Adrenal gland (tissue), 12 donors: Measurements from ENCODE around the gene LY9. TPM values are rescaled to one million over a fixed set of nuclear protein-coding genes. Genes with fewer than 3 reads are reported as not detected.
"Not testable (repeated sequence)": the region's sequence is repeated elsewhere in the genome, so short reads cannot be mapped to it uniquely, and the experiment has no call there.

Experiments used
- DNase-seq, 7 donors: peaks; one replicate each; pipeline ENCODE4 v3.0.0-alpha.2; 2019 to 2020
- H3K27ac ChIP-seq, 5 donors: fragments of 200-600 bp; sonication (generic) in 4 of 5; 1 replicate in 3 of 5; 2 replicates in 2 of 5; pipeline versions ENCODE4 v1.5.1 to v1.8.0; 2016 to 2020; ENCODE audit warnings: mild to moderate bottlenecking in 1 of 5
- H3K27me3 ChIP-seq: fragments of 200-600 bp; 2 replicates; pipeline ENCODE4 v1.8.0; 2021
- H3K36me3 ChIP-seq, 2 donors: fragments of 200-600 bp; replicated peaks in 1 of 2; 1 replicate in 1 of 2; 2 replicates in 1 of 2; pipeline versions ENCODE4 v1.5.1 to v1.8.0; 2018 to 2022
- H3K4me1 ChIP-seq, 2 donors: fragments of 200-600 bp; replicated peaks in 1 of 2; 1 replicate in 1 of 2; 2 replicates in 1 of 2; pipeline versions ENCODE4 v1.5.1 to v1.8.0; 2018 to 2021
- H3K4me3 ChIP-seq, 4 donors: fragments of 200-600 bp; sonication (generic) in 3 of 4; one replicate each; pipeline ENCODE4 v1.5.1; 2016 to 2018
- H3K9me3 ChIP-seq, 3 donors: fragments of 200-600 bp; sonication (generic) in 1 of 3; replicated peaks in 1 of 3; 1 replicate in 2 of 3; 2 replicates in 1 of 3; pipeline versions ENCODE4 v1.5.1 to v1.8.0; 2016 to 2021
- CTCF ChIP-seq, 6 experiments: fragments of 450-650 bp in 4 of 6; fragments of 200-600 bp in 2 of 6; sonication (generic) in 1 of 6; IDR thresholded peaks; 1 replicate in 5 of 6; 2 replicates in 1 of 6; pipeline versions ENCODE4 v1.5.1 to v1.8.0; 2016 to 2021; ENCODE audit warnings: antibody characterized with exemption in 6 of 6, mild to moderate bottlenecking in 2 of 6, moderate library complexity in 1 of 6
- POLR2A ChIP-seq, 2 donors: fragments of 450-650 bp; IDR thresholded peaks; one replicate each; pipeline ENCODE4 v1.6.1; 2017; ENCODE audit warnings: antibody characterized with exemption in 2 of 2, mild to moderate bottlenecking in 2 of 2, moderate library complexity in 1 of 2
- WGBS, 4 donors: extraction: QIAGEN DNeasy Blood & Tissue Kit in 2 of 4; methylation state at CpG; one replicate each; pipeline versions ENCODE4 v1.1.5 to v1.1.7; 2013 to 2017; 5-methylcytosine and 5-hydroxymethylcytosine counted together
- intact Hi-C, 2 donors: fragments of 100-400 bp; cut with DNase I; formaldehyde crosslinking; loops; one replicate each; pipeline versions ENCODE4 v1.14.1 to v1.15.0; 2022 to 2023
- polyA plus RNA-seq, 3 donors: library from polyadenylated mRNA; stranded (reverse); fragments of 200-250 nt in 2 of 3; fragments of 350-450 nt in 1 of 3; fragmentation: Illumina TruSeq in 1 of 3; extraction: RNeasy Lipid Tissue Mini Kit (QIAGEN cat#74804) in 1 of 3; gene quantifications; one replicate each; pipeline ENCODE4 v1.2.3, GENCODE V29; 2013 to 2014
- total RNA-seq, 9 donors: library from RNA; depleted of rRNA in 4 of 9; stranded (reverse); fragments of >200 nt in 4 of 9; fragments of 120-200 nt in 1 of 9; fragmentation: NEBNext Ultra II Directional in 1 of 9; extraction: Animal tissue kit (Norgen Biotek cat#: 25700) in 1 of 9; gene quantifications; one replicate each; pipeline versions ENCODE4 v1.1.0 to v1.2.4, GENCODE V29; 2013 to 2023
- donor health status: healthy with polysubstance abuse.
- donor health status: Bipolar disorder and iron deficiency.
- donor health status: DM: yes; HTN: yes; CAD: no.
- donor health status: DM: no; HTN: no; CAD: no.
- donor health status: DM: no; HTN: no; CAD: no.
- donor health status: DM: yes; HTN: yes; CAD: no.

The LY9 gene
- total and polyA plus RNA-seq, 12 donors: 0.14 to 1.3 (median 0.34) TPM; not detected in 2

- no peak for DNase-seq
- Histone ChIP-seq H3K9me3 (no peaks in the 10 kb centered on the region), H3K27me3 (no peaks in the 10 kb centered on the region), H3K27ac (no peak overlapping the region), H3K36me3 (no peaks in the 10 kb centered on the region), H3K4me3 (no peak overlapping the region), H3K4me1 (no peaks in the 10 kb centered on the region)
- intact Hi-C loops: no loop called here
- 78 to 88% (median 82%) methylated on average over 8 of the region's 8 CpGs for WGBS, 4 donors
- TF ChIP-seq POLR2A (IDR thresholded peaks at IDR 0.05) (no peak), CTCF (IDR thresholded peaks at IDR 0.05) (no peak)
Measured at GRCh38 chr1:160781186-160781766, 14.7 kb upstream of the LY9 start.

- 68 to 85% (median 73%) methylated on average over 9 of the region's 9 CpGs for WGBS, 4 donors
Measured at GRCh38 chr1:160781914-160782689, 13.9 kb upstream of the LY9 start.

GRCh38 chr1:160782988-160783765 lies 12.8 kb upstream of the LY9 start:
- H3K27ac ChIP-seq, intact Hi-C loops, H3K27me3 ChIP-seq, H3K9me3 ChIP-seq, H3K4me1 ChIP-seq, DNase-seq, H3K36me3 ChIP-seq, H3K4me3 ChIP-seq: not testable (repeated sequence)
- 84 to 92% (median 87%) methylated on average over 18 to 22 of the region's 25 CpGs for WGBS, 4 donors

More at GRCh38 chr1:160781914-160782689, 13.9 kb upstream of the LY9 start:
- Histone ChIP-seq H3K4me1 (no peaks in the 10 kb centered on the region), H3K27me3 (no peaks in the 10 kb centered on the region), H3K27ac (no peak overlapping the region), H3K36me3 (no peaks in the 10 kb centered on the region), H3K9me3 (no peaks in the 10 kb centered on the region), H3K4me3 (no peak overlapping the region)
- DNase-seq: no peak
- intact Hi-C loops: no loop called here
- TF ChIP-seq CTCF (IDR thresholded peaks at IDR 0.05) (no peak), POLR2A (IDR thresholded peaks at IDR 0.05) (no peak)

- no peak overlapping the region for H3K27ac ChIP-seq
- no peaks in the 10 kb centered on the region for H3K9me3 ChIP-seq
- H3K27me3 ChIP-seq: no peaks in the 10 kb centered on the region
- intact Hi-C loops: no loop called here
- no peak overlapping the region for H3K4me3 ChIP-seq
- TF ChIP-seq POLR2A (IDR thresholded peaks at IDR 0.05): no peak
- no peak for TF ChIP-seq CTCF (IDR thresholded peaks at IDR 0.05)
- H3K36me3 ChIP-seq: no peaks in the 10 kb centered on the region
- 89 to 94% (median 92%) methylated on average over 10 to 11 of the region's 11 CpGs for WGBS, 4 donors
- H3K4me1 ChIP-seq: no peaks in the 10 kb centered on the region
- no peak for DNase-seq
Measured at GRCh38 chr1:160789051-160789701, 6.8 kb upstream of the LY9 start.
